RWPE1 (cell line): Measurements from ENCODE around the gene RNFT2.
A peak's percentile ranks its signal among the peaks of the same experiment; 100 is the strongest.

Experiments
- CTCF ChIA-PET: fragments of 350-600 bp; sonication (Branson Sonifier 250); formaldehyde crosslinking; extraction: SDS; loops from one replicate; lab custom pipeline; 2021; lab: Yijun Ruan, JAX
- POLR2A ChIA-PET: fragments of 400-600 bp; formaldehyde crosslinking; extraction: SDS; loops from one replicate; lab custom pipeline; 2020; ENCODE audit warnings: antibody characterized with exemption; ENCODE audit not compliant: low non-redundant PET; lab: Yijun Ruan, JAX
- DNase-seq: peaks from one replicate; pipeline ENCODE4 v3.0.0; 2012; ENCODE audit warnings: low spot score
- H3K27ac ChIP-seq: fragments of 450-650 bp; 2 replicates; pipeline ENCODE4 v1.5.1; 2017
- CTCF ChIP-seq: fragments of 450-650 bp; conservative IDR thresholded peaks from 2 replicates; pipeline ENCODE4 v1.5.1; 2017; ENCODE audit warnings: low read depth, mild to moderate bottlenecking

Gene RNFT2

GRCh38 chr12:116818341-116818856 is 80.3 kb downstream of the RNFT2 start:
- no peak for DNase-seq
- POLR2A ChIA-PET, result no interaction called here
- no peak for TF ChIP-seq CTCF
- CTCF ChIA-PET, result interaction anchor here (0.6 to 0.7 kb wide), 4 partner anchors 48 to 138 kb away, joined by 3 to 8 read pairs (median 3); no protein-coding TSS in a partner anchor
- H3K27ac ChIP-seq, result peak overlapping the region; percentile 90

- ChIA-PET CTCF (interaction anchor here (0.6 to 0.7 kb wide), 3 partner anchors 60 to 116 kb away, joined by 3 to 6 read pairs (median 3); no protein-coding TSS in a partner anchor), POLR2A (no interaction called here)
- peak; percentile 96 for DNase-seq
- H3K27ac ChIP-seq, result peak overlapping the region; percentile 90
- TF ChIP-seq CTCF, result no peak
These were observed 81.1 kb downstream of the RNFT2 start for GRCh38 chr12:116818948-116819832.

- TF ChIP-seq CTCF, result no peak
- DNase-seq, result no peak
- ChIA-PET CTCF (interaction anchor here (0.6 kb wide), 2 partner anchors 13 to 59 kb away, joined by 4 to 6 read pairs; no protein-coding TSS in a partner anchor), POLR2A (interaction anchor here (0.5 kb wide), 1 partner anchor 555 kb away, joined by 3 read pairs; no protein-coding TSS in a partner anchor)
- H3K27ac ChIP-seq, result no peak overlapping the region
These were observed 82.0 kb downstream of the RNFT2 start for GRCh38 chr12:116820064-116820656.

- no peak overlapping the region for H3K27ac ChIP-seq
- POLR2A ChIA-PET, result interaction anchor here (0.6 kb wide), 1 partner anchor 13 kb away, joined by 3 read pairs; no protein-coding TSS in a partner anchor
- CTCF ChIA-PET, result no interaction called here
- no peak for DNase-seq
- TF ChIP-seq CTCF, result no peak
These were observed 83.2 kb downstream of the RNFT2 start for GRCh38 chr12:116821291-116821690.

GRCh38 chr12:116827432-116827831 is 89.3 kb downstream of the RNFT2 start:
- no peak for TF ChIP-seq CTCF
- CTCF ChIA-PET, result no interaction called here
- DNase-seq, result no peak
- H3K27ac ChIP-seq, result no peak overlapping the region
- POLR2A ChIA-PET, result no interaction called here

- DNase-seq, result no peak
- no peak overlapping the region for H3K27ac ChIP-seq
- TF ChIP-seq CTCF, result no peak
- POLR2A ChIA-PET, result no interaction called here
- CTCF ChIA-PET, result no interaction called here
These were observed 94.2 kb downstream of the RNFT2 start for GRCh38 chr12:116832353-116832752.
